AG08396 (cell line): Measurements from ENCODE around the gene TCEA3.

Source experiments
- DNase-seq: peaks from one replicate; pipeline ENCODE4 v3.0.0; 2012; ENCODE audit warnings: low spot score, mixed read lengths

Gene TCEA3

GRCh38 chr1:23446661-23447310 is 22.2 kb upstream of the TCEA3 start:
- no peak for DNase-seq

GRCh38 chr1:23444596-23445390 is 20.2 kb upstream of the TCEA3 start:
- no peak for DNase-seq

- peak; percentile 63 for DNase-seq
Observed at GRCh38 chr1:23444104-23444533, 19.6 kb upstream of the TCEA3 start.

GRCh38 chr1:23442751-23443150 is 18.2 kb upstream of the TCEA3 start:
- no peak for DNase-seq

GRCh38 chr1:23441446-23442148 is 17.0 kb upstream of the TCEA3 start:
- no peak for DNase-seq

- DNase-seq: no peak
Observed at GRCh38 chr1:23438545-23438944, 14.0 kb upstream of the TCEA3 start.

- no peak for DNase-seq
Observed at GRCh38 chr1:23437355-23437664, 12.8 kb upstream of the TCEA3 start.

GRCh38 chr1:23436520-23437354 is 12.2 kb upstream of the TCEA3 start:
- DNase-seq: no peak

GRCh38 chr1:23434260-23434775 is 9.8 kb upstream of the TCEA3 start:
- no peak for DNase-seq

GRCh38 chr1:23433122-23433521 is 8.6 kb upstream of the TCEA3 start:
- no peak for DNase-seq

GRCh38 chr1:23431431-23431830 is 6.9 kb upstream of the TCEA3 start:
- DNase-seq: no peak

- DNase-seq: no peak
Observed at GRCh38 chr1:23430803-23431202, 6.3 kb upstream of the TCEA3 start.

- no peak for DNase-seq
Observed at GRCh38 chr1:23428136-23428905, 3.8 kb upstream of the TCEA3 start.

- DNase-seq: no peak
Observed at GRCh38 chr1:23427550-23427949, 3.0 kb upstream of the TCEA3 start.

- no peak for DNase-seq
Observed at GRCh38 chr1:23426828-23427227, 2.3 kb upstream of the TCEA3 start.

- DNase-seq: no peak
Observed at GRCh38 chr1:23425193-23425494, 596 bp upstream of the TCEA3 start.

GRCh38 chr1:23423415-23424292 is 894 bp downstream of the TCEA3 start:
- peak; percentile 61 for DNase-seq

- no peak for DNase-seq
Observed at GRCh38 chr1:23422941-23423340, 1.6 kb downstream of the TCEA3 start.

GRCh38 chr1:23422241-23422877 is 2.2 kb downstream of the TCEA3 start:
- DNase-seq: peak; percentile 83

- peak; percentile 77 for DNase-seq
Observed at GRCh38 chr1:23421753-23422240, 2.8 kb downstream of the TCEA3 start.
